GM21360 (cell line): ENCODE data around the gene PRCC.

Experiments used
- ATAC-seq: cut with Tn5 transposase; IDR thresholded peaks from one replicate; pipeline ENCODE4 v1.9.1; 2021; ENCODE audit warnings: mild to moderate bottlenecking, moderate library complexity; ENCODE audit not compliant: unreplicated experiment

Gene PRCC

GRCh38 chr1:156839426-156840109, 72.2 kb downstream of the PRCC start:
- ATAC-seq: no peak

- no peak for ATAC-seq
Measured at GRCh38 chr1:156840186-156840897, 73.0 kb downstream of the PRCC start.

- no peak for ATAC-seq
Measured at GRCh38 chr1:156840898-156841279, 73.6 kb downstream of the PRCC start.

- no peak for ATAC-seq
Measured at GRCh38 chr1:156841295-156841855, 74.0 kb downstream of the PRCC start.

GRCh38 chr1:156842618-156843300, 75.4 kb downstream of the PRCC start:
- ATAC-seq: no peak

GRCh38 chr1:156844102-156844501, 76.8 kb downstream of the PRCC start:
- ATAC-seq: no peak

GRCh38 chr1:156844638-156845037, 77.3 kb downstream of the PRCC start:
- no peak for ATAC-seq

- no peak for ATAC-seq
Measured at GRCh38 chr1:156845055-156845952, 78.0 kb downstream of the PRCC start.

GRCh38 chr1:156845953-156846545, 78.7 kb downstream of the PRCC start:
- no peak for ATAC-seq

GRCh38 chr1:156846643-156847042, 79.3 kb downstream of the PRCC start:
- ATAC-seq: no peak

- no peak for ATAC-seq
Measured at GRCh38 chr1:156847591-156848460, 80.5 kb downstream of the PRCC start.

GRCh38 chr1:156848461-156849150, 81.3 kb downstream of the PRCC start:
- no peak for ATAC-seq

GRCh38 chr1:156849151-156849496, 81.8 kb downstream of the PRCC start:
- no peak for ATAC-seq
